Adrenal gland (tissue), 12 donors: ENCODE results near the gene C2orf42. TPM values are rescaled to one million over a fixed set of nuclear protein-coding genes. Genes with fewer than 3 reads are reported as not detected.
A peak's percentile ranks its signal among the peaks of the same experiment; 100 is the strongest.

Experiments used
- DNase-seq, 7 donors: peaks; one replicate each; pipeline ENCODE4 v3.0.0-alpha.2; 2019 to 2020
- H3K27ac ChIP-seq, 5 donors: fragments of 200-600 bp; sonication (generic) in 4 of 5; 1 replicate in 3 of 5; 2 replicates in 2 of 5; pipeline versions ENCODE4 v1.5.1 to v1.8.0; 2016 to 2020; ENCODE audit warnings: mild to moderate bottlenecking in 1 of 5
- H3K27me3 ChIP-seq: fragments of 200-600 bp; 2 replicates; pipeline ENCODE4 v1.8.0; 2021
- H3K36me3 ChIP-seq, 2 donors: fragments of 200-600 bp; replicated peaks in 1 of 2; 1 replicate in 1 of 2; 2 replicates in 1 of 2; pipeline versions ENCODE4 v1.5.1 to v1.8.0; 2018 to 2022
- H3K4me1 ChIP-seq, 2 donors: fragments of 200-600 bp; replicated peaks in 1 of 2; 1 replicate in 1 of 2; 2 replicates in 1 of 2; pipeline versions ENCODE4 v1.5.1 to v1.8.0; 2018 to 2021
- H3K4me3 ChIP-seq, 4 donors: fragments of 200-600 bp; sonication (generic) in 3 of 4; one replicate each; pipeline ENCODE4 v1.5.1; 2016 to 2018
- H3K9me3 ChIP-seq, 3 donors: fragments of 200-600 bp; sonication (generic) in 1 of 3; replicated peaks in 1 of 3; 1 replicate in 2 of 3; 2 replicates in 1 of 3; pipeline versions ENCODE4 v1.5.1 to v1.8.0; 2016 to 2021
- POLR2A ChIP-seq, 2 donors: fragments of 450-650 bp; IDR thresholded peaks; one replicate each; pipeline ENCODE4 v1.6.1; 2017; ENCODE audit warnings: antibody characterized with exemption in 2 of 2, mild to moderate bottlenecking in 2 of 2, moderate library complexity in 1 of 2
- WGBS, 4 donors: extraction: QIAGEN DNeasy Blood & Tissue Kit in 2 of 4; methylation state at CpG; one replicate each; pipeline versions ENCODE4 v1.1.5 to v1.1.7; 2013 to 2017; 5-methylcytosine and 5-hydroxymethylcytosine counted together
- intact Hi-C, 2 donors: fragments of 100-400 bp; cut with DNase I; formaldehyde crosslinking; loops; one replicate each; pipeline versions ENCODE4 v1.14.1 to v1.15.0; 2022 to 2023
- polyA plus RNA-seq, 3 donors: library from polyadenylated mRNA; stranded (reverse); fragments of 200-250 nt in 2 of 3; fragments of 350-450 nt in 1 of 3; fragmentation: Illumina TruSeq in 1 of 3; extraction: RNeasy Lipid Tissue Mini Kit (QIAGEN cat#74804) in 1 of 3; gene quantifications; one replicate each; pipeline ENCODE4 v1.2.3, GENCODE V29; 2013 to 2014
- total RNA-seq, 9 donors: library from RNA; depleted of rRNA in 4 of 9; stranded (reverse); fragments of >200 nt in 4 of 9; fragments of 120-200 nt in 1 of 9; fragmentation: NEBNext Ultra II Directional in 1 of 9; extraction: Animal tissue kit (Norgen Biotek cat#: 25700) in 1 of 9; gene quantifications; one replicate each; pipeline versions ENCODE4 v1.1.0 to v1.2.4, GENCODE V29; 2013 to 2023
- TF ChIP-seq, protein P1 (sequence below), 6 experiments: fragments of 450-650 bp in 4 of 6; fragments of 200-600 bp in 2 of 6; sonication (generic) in 1 of 6; IDR thresholded peaks; 1 replicate in 5 of 6; 2 replicates in 1 of 6; pipeline versions ENCODE4 v1.5.1 to v1.8.0; 2016 to 2021; ENCODE audit warnings: antibody characterized with exemption in 6 of 6, mild to moderate bottlenecking in 2 of 6, moderate library complexity in 1 of 6
- donor health status: healthy with polysubstance abuse.
- donor health status: Bipolar disorder and iron deficiency.
- donor health status: DM: yes; HTN: yes; CAD: no.
- donor health status: DM: no; HTN: no; CAD: no.
- donor health status: DM: no; HTN: no; CAD: no.
- donor health status: DM: yes; HTN: yes; CAD: no.

Gene C2orf42
- total and polyA plus RNA-seq, 12 donors, result 8.0 to 33.7 (median 16.5) TPM

DNA sequence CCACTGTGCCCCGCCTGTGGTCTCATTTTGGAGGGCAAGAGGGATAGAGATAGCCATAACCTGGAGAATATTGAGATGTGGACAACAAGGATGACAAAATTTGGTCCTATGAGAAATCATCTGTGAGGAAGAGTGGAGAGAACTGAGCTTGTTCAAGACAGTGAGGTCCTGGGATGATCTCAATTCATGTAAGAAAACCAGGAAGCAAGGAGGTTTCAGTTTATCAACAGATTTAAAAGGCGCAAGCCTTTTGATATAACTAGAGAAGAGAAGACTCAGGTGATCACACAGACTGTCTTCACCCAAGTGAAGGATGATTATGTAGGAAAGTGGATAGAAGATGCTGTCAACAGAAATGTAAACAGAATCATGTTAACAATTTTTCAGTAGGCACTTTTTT is 64.4 kb downstream of the C2orf42 start:
- 92 to 98% (median 95%) methylated on average over 2 of the region's 2 CpGs for WGBS, 4 donors
- Histone ChIP-seq H3K9me3 (no peaks in the 10 kb centered on the region), H3K36me3 (no peaks in the 10 kb centered on the region), H3K27ac (peak overlapping the region in 1 of 5 donors; percentile 3), H3K27me3 (no peaks in the 10 kb centered on the region), H3K4me1 (peaks cover 9 to 34% of the 10 kb centered on the region in 2 donors), H3K4me3 (no peak overlapping the region)
- intact Hi-C loops, result no loop called here
- TF ChIP-seq, protein P1, sequence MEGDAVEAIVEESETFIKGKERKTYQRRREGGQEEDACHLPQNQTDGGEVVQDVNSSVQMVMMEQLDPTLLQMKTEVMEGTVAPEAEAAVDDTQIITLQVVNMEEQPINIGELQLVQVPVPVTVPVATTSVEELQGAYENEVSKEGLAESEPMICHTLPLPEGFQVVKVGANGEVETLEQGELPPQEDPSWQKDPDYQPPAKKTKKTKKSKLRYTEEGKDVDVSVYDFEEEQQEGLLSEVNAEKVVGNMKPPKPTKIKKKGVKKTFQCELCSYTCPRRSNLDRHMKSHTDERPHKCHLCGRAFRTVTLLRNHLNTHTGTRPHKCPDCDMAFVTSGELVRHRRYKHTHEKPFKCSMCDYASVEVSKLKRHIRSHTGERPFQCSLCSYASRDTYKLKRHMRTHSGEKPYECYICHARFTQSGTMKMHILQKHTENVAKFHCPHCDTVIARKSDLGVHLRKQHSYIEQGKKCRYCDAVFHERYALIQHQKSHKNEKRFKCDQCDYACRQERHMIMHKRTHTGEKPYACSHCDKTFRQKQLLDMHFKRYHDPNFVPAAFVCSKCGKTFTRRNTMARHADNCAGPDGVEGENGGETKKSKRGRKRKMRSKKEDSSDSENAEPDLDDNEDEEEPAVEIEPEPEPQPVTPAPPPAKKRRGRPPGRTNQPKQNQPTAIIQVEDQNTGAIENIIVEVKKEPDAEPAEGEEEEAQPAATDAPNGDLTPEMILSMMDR (IDR thresholded peaks at IDR 0.05), result no peak
- TF ChIP-seq POLR2A (IDR thresholded peaks at IDR 0.05), result no peak
- no peak for DNase-seq

DNA sequence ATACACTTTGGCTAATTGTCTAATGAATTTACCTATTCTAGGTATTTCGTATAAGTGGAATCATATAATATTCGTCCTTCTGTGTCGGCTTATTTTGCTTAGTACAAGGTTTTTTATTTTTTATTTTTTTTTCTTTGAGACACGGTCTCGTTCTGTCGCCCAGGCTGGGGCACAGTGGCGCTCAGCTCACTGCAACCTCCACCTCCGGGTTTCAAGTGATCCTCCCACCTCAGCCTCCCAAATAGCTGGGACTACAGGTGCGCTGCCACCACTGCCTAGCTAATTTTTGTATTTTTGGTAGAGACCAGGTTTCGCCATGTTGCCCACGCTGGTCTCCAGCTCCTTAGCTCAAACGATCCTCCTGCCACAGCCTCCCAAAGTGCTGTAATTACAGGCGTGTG is 65.3 kb downstream of the C2orf42 start:
- intact Hi-C loops, result no loop called here

DNA sequence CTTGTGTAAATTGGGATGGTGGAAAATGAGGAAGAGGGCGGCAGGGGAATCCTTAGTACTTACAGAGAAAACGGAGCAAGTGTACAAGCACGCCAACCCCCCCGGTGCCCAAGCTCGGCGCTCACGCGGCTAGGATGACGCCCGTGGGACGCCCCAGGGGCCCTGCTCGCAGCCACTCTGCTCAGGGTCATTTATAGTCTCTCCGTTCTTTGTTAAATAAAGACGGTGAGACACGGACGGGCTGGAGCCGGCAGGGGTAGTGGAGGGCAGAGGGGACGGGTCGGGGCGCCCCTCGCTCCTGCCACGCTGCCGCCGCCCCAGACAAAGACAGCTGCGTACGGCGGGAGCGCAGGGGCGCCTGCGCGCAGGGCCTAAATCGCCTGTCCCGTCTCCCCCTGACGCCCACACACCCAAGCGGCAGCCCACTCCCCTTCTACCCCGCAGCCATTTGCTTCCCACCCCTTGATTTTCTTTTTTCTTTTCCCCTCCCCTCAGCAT is 65.8 kb downstream of the C2orf42 start:
- intact Hi-C loops, result no loop called here
- peaks cover 9 to 31% of the 10 kb centered on the region in 2 donors for H3K4me1 ChIP-seq
- WGBS, 4 donors, result 0 to 1% (median 1%) methylated on average over 25 to 36 of the region's 36 CpGs
- H3K27me3 ChIP-seq, result no peaks in the 10 kb centered on the region
- H3K4me3 ChIP-seq, result peak overlapping the region in 2 of 4 donors; percentile 34 to 60
- peak; percentile 72 to 85 (median 79) for DNase-seq
- TF ChIP-seq, protein P1 (IDR thresholded peaks at IDR 0.05), result no peak
- TF ChIP-seq POLR2A (IDR thresholded peaks at IDR 0.05), result peak in 1 of 2 donors; percentile 64
- no peaks in the 10 kb centered on the region for H3K9me3 ChIP-seq
- H3K27ac ChIP-seq, result peak overlapping the region; percentile 87 to 100 (median 96)
- H3K36me3 ChIP-seq, result no peaks in the 10 kb centered on the region

More for the DNA sequence above, 65.3 kb downstream of the C2orf42 start:
- Histone ChIP-seq H3K4me1 (peaks cover 9 to 31% of the 10 kb centered on the region in 2 donors), H3K4me3 (peak overlapping the region in 2 of 4 donors; percentile 34 to 60), H3K9me3 (no peaks in the 10 kb centered on the region), H3K27me3 (no peaks in the 10 kb centered on the region), H3K36me3 (no peaks in the 10 kb centered on the region), H3K27ac (peak overlapping the region; percentile 87 to 100 (median 96))
- DNase-seq, result no peak
- TF ChIP-seq, protein P1 (IDR thresholded peaks at IDR 0.05), result no peak
- no peak for TF ChIP-seq POLR2A (IDR thresholded peaks at IDR 0.05)
- WGBS, 4 donors, result 58 to 66% (median 60%) methylated on average over 13 of the region's 13 CpGs

DNA sequence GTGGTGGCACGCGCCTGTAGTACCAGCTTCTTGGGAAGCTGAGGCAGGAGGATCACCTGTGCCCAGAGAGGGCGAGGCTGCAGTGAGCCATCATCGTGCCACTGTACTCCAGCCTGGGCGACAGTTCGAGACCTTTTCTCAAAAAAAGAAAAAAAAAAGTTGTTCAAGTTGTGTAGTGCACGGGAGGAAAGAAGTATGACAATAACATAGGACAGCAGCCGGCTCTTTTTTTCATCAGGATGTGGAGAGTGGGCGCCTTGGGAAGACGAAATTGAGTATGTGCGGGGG is 67.0 kb downstream of the C2orf42 start:
- no peak for DNase-seq
- H3K4me3 ChIP-seq, result peak overlapping the region in 2 of 4 donors; percentile 34 to 60
- TF ChIP-seq, protein P1 (IDR thresholded peaks at IDR 0.05), result peak in 1 of 6 experiments; percentile 3
- no peak for TF ChIP-seq POLR2A (IDR thresholded peaks at IDR 0.05)
- H3K27me3 ChIP-seq, result no peaks in the 10 kb centered on the region
- intact Hi-C loops, result no loop called here
- H3K4me1 ChIP-seq, result peaks cover 9 to 31% of the 10 kb centered on the region in 2 donors
- no peaks in the 10 kb centered on the region for H3K9me3 ChIP-seq
- H3K36me3 ChIP-seq, result no peaks in the 10 kb centered on the region
- WGBS, 4 donors, result 12 to 19% (median 15%) methylated on average over 11 of the region's 11 CpGs
- H3K27ac ChIP-seq, result peak overlapping the region; percentile 87 to 100 (median 96)
